Measurements from ENCODE around the gene CEACAM7.
"Not testable (repeated sequence)": the region's sequence is repeated elsewhere in the genome, so short reads cannot be mapped to it uniquely, and the experiment has no call there.

CEACAM7 gene

DNA sequence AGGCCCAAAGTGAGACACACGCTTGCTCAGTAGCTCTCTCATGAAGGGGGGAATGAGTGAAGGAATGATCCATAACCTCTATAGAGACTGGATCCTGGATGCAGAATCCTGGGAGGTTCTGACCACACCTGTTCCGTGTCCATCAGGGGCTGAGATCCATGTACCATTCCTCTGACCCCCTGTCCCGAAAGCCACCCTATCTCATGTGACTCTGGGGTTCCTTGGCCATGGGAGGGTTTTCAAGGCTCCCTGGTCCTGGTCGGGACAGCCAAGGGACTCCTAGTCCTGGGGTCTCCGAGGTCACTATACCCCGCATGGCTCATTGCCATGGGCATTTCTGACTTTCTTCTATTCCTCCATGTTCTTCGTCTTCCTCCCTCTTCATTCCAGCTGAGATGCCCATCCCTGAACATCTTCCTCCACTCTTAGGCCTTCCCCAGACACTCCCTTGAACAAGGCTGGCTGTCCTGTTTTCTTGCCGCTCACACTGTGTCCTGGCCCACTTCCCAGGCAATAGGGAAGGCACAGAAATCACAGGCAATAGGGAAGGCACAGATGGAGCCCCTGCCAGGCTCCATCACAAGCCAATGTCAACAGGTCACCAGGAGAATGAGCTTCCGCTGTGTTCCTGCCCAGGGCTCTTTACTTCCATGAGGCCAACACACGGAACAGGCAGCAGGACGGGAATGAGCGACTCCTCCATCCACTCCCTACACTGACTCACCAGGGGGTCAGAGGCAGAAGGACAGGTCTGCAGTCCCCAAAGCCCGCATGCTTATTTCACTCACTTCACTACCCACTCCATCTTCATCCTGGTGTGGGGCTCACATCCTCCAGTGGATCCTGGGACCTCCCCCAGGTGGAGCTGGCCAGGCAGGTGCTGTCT is 23.5 kb upstream of the CEACAM7 start:
- Histone ChIP-seq H3K23ac (ENCODE audit: low read depth, low read length, poor library complexity) (no peak overlapping the region), H2BK15ac (ENCODE audit: low read length) (no peak overlapping the region), H2BK5ac (ENCODE audit: low read length) (no peak overlapping the region), H3K27ac (replicated peaks; ENCODE audit: low read length) (no peak overlapping the region), H3K18ac (ENCODE audit: low read length) (no peak overlapping the region), H3K14ac (ENCODE audit: low read length) (no peak overlapping the region), H4K91ac (ENCODE audit: low read depth, low read length, poor library complexity) (no peak overlapping the region), H3K4ac (ENCODE audit: low read length) (no peak overlapping the region), H3K27me3 (ENCODE audit: control insufficient read depth in 3 of 3, insufficient read depth in 3 of 3, low read depth in 1 of 3, low read length in 3 of 3) (peaks cover 0 to 60% (median 0%) of the 10 kb centered on the region in 3 experiments), H2AFZ (ENCODE audit: low read length) (no peak overlapping the region), H3K36me3 (replicated peaks in 1 of 2; ENCODE audit: control insufficient read depth in 2 of 2, insufficient read depth in 2 of 2, low read length in 2 of 2) (no peaks in the 10 kb centered on the region), H4K8ac (ENCODE audit: low read depth, low read length) (no peak overlapping the region), H3K79me1 (ENCODE audit: low read depth, low read length) (no peaks in the 10 kb centered on the region), H3K4me3 (ENCODE audit: low read length in 2 of 2) (no peak overlapping the region), H2BK12ac (ENCODE audit: low read length) (no peak overlapping the region), H2AK5ac (ENCODE audit: low read depth, low read length) (no peak overlapping the region), H3K4me1 (ENCODE audit: control insufficient read depth in 2 of 2, insufficient read depth in 1 of 2, low read depth in 1 of 2, low read length in 2 of 2) (no peaks in the 10 kb centered on the region), H3K9me3 (replicated peaks in 1 of 2; ENCODE audit: control insufficient read depth in 2 of 2, insufficient read depth in 1 of 2, low read depth in 1 of 2, low read length in 2 of 2) (peaks cover 0 to 25% of the 10 kb centered on the region in 2 donors), H2BK120ac (ENCODE audit: low read depth, low read length) (no peak overlapping the region), H3K9ac (ENCODE audit: low read depth, low read length, poor library complexity) (no peak overlapping the region), H3K4me2 (ENCODE audit: insufficient read depth, low read length, poor library complexity, severe bottlenecking) (no peak overlapping the region)
- DNase-seq (ENCODE audit: low spot score), result no peak
- WGBS, 2 donors (ENCODE audit: extremely low coverage in 2 of 2, insufficient read length in 2 of 2, insufficient replicate concordance in 1 of 2), result no CpG with 5 or more reads among the region's 13 CpGs

DNA sequence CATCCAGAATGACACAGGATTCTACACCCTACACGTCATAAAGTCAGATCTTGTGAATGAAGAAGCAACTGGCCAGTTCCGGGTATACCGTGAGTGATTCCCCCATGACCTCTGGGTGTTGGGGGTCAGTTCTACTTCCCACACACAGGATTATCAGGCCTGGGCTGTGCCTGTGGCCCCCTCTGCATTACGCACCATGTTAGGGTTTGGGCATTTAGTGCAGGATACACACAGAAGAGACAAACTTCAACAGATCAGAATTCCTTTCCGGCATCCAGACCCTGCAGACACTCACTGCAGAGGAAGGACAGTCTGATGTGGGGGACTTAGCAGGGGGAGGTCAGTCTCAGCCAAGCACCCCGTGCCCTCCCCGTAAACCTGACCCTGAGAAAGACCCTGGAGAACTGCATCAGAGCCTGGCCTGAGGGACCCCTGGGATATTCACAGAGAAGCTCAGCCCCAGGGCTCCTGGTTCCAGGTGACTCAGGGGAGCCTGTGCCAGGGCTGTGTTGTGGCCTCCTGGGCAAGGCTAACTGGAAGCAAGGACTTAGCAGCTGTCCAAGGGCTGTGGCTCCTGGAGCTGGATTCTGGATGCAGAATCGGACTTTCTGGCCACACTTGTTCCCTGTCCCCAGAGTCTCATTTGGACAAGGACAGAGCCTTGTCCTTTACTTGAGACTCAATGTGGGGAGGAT is 22.0 kb upstream of the CEACAM7 start:
- H3K18ac ChIP-seq (ENCODE audit: low read length), result no peak overlapping the region
- H3K36me3 ChIP-seq (replicated peaks in 1 of 2; ENCODE audit: control insufficient read depth in 2 of 2, insufficient read depth in 2 of 2, low read length in 2 of 2), result no peaks in the 10 kb centered on the region
- no peak overlapping the region for H3K4me2 ChIP-seq (ENCODE audit: insufficient read depth, low read length, poor library complexity, severe bottlenecking)
- no peak overlapping the region for H2BK120ac ChIP-seq (ENCODE audit: low read depth, low read length)
- no peak overlapping the region for H3K14ac ChIP-seq (ENCODE audit: low read length)
- WGBS, 2 donors (ENCODE audit: extremely low coverage in 2 of 2, insufficient read length in 2 of 2, insufficient replicate concordance in 1 of 2), result no CpG with 5 or more reads among the region's 8 CpGs
- H2BK15ac ChIP-seq (ENCODE audit: low read length), result no peak overlapping the region
- H3K27ac ChIP-seq (replicated peaks; ENCODE audit: low read length), result no peak overlapping the region
- no peak overlapping the region for H3K4ac ChIP-seq (ENCODE audit: low read length)
- H3K4me1 ChIP-seq (ENCODE audit: control insufficient read depth in 2 of 2, insufficient read depth in 1 of 2, low read depth in 1 of 2, low read length in 2 of 2), result no peaks in the 10 kb centered on the region
- no peak overlapping the region for H2BK12ac ChIP-seq (ENCODE audit: low read length)
- H3K4me3 ChIP-seq (ENCODE audit: low read length in 2 of 2), result no peak overlapping the region
- no peak for DNase-seq (ENCODE audit: low spot score)
- H4K8ac ChIP-seq (ENCODE audit: low read depth, low read length), result no peak overlapping the region
- no peak overlapping the region for H3K23ac ChIP-seq (ENCODE audit: low read depth, low read length, poor library complexity)
- H2AK5ac ChIP-seq (ENCODE audit: low read depth, low read length), result no peak overlapping the region
- peaks cover 0 to 56% (median 0%) of the 10 kb centered on the region in 3 experiments for H3K27me3 ChIP-seq (ENCODE audit: control insufficient read depth in 3 of 3, insufficient read depth in 3 of 3, low read depth in 1 of 3, low read length in 3 of 3)
- no peak overlapping the region for H2BK5ac ChIP-seq (ENCODE audit: low read length)
- H3K79me1 ChIP-seq (ENCODE audit: low read depth, low read length), result no peaks in the 10 kb centered on the region
- H2AFZ ChIP-seq (ENCODE audit: low read length), result no peak overlapping the region
- H3K9me3 ChIP-seq (replicated peaks in 1 of 2; ENCODE audit: control insufficient read depth in 2 of 2, insufficient read depth in 1 of 2, low read depth in 1 of 2, low read length in 2 of 2), result peaks cover 0 to 19% of the 10 kb centered on the region in 2 donors
- no peak overlapping the region for H4K91ac ChIP-seq (ENCODE audit: low read depth, low read length, poor library complexity)
- no peak overlapping the region for H3K9ac ChIP-seq (ENCODE audit: low read depth, low read length, poor library complexity)

DNA sequence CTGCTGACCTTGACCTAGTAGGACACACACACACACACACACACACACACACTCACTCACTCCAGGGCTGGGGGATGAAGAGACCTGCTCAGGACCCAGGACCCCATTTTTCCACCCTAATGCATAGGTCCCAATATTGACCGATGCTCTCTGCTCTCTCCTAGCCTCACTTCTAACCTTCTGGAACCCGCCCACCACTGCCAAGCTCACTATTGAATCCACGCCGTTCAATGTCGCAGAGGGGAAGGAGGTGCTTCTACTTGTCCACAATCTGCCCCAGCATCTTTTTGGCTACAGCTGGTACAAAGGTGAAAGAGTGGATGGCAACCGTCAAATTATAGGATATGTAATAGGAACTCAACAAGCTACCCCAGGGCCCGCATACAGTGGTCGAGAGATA is 21.4 kb upstream of the CEACAM7 start:
- not testable (repeated sequence) for DNase-seq (ENCODE audit: low spot score); H4K8ac ChIP-seq (ENCODE audit: low read depth, low read length); H3K27ac ChIP-seq (replicated peaks; ENCODE audit: low read length); H2BK5ac ChIP-seq (ENCODE audit: low read length); H2AFZ ChIP-seq (ENCODE audit: low read length); H4K91ac ChIP-seq (ENCODE audit: low read depth, low read length, poor library complexity); H3K18ac ChIP-seq (ENCODE audit: low read length); H3K9ac ChIP-seq (ENCODE audit: low read depth, low read length, poor library complexity); H2BK12ac ChIP-seq (ENCODE audit: low read length); H2BK120ac ChIP-seq (ENCODE audit: low read depth, low read length); H3K36me3 ChIP-seq (replicated peaks in 1 of 2; ENCODE audit: control insufficient read depth in 2 of 2, insufficient read depth in 2 of 2, low read length in 2 of 2); H3K79me1 ChIP-seq (ENCODE audit: low read depth, low read length); H3K23ac ChIP-seq (ENCODE audit: low read depth, low read length, poor library complexity); H3K4me3 ChIP-seq (ENCODE audit: low read length in 2 of 2); H2BK15ac ChIP-seq (ENCODE audit: low read length); H2AK5ac ChIP-seq (ENCODE audit: low read depth, low read length); H3K4me1 ChIP-seq (ENCODE audit: control insufficient read depth in 2 of 2, insufficient read depth in 1 of 2, low read depth in 1 of 2, low read length in 2 of 2); H3K4ac ChIP-seq (ENCODE audit: low read length); H3K4me2 ChIP-seq (ENCODE audit: insufficient read depth, low read length, poor library complexity, severe bottlenecking); H3K14ac ChIP-seq (ENCODE audit: low read length)
- peaks cover 0 to 19% of the 10 kb centered on the region in 2 donors for H3K9me3 ChIP-seq (replicated peaks in 1 of 2; ENCODE audit: control insufficient read depth in 2 of 2, insufficient read depth in 1 of 2, low read depth in 1 of 2, low read length in 2 of 2)
- H3K27me3 ChIP-seq (ENCODE audit: control insufficient read depth in 3 of 3, insufficient read depth in 3 of 3, low read depth in 1 of 3, low read length in 3 of 3), result peaks cover 0 to 57% (median 0%) of the 10 kb centered on the region in 3 experiments
- WGBS, 2 donors (ENCODE audit: extremely low coverage in 2 of 2, insufficient read length in 2 of 2, insufficient replicate concordance in 1 of 2), result no CpG with 5 or more reads among the region's 8 CpGs

DNA sequence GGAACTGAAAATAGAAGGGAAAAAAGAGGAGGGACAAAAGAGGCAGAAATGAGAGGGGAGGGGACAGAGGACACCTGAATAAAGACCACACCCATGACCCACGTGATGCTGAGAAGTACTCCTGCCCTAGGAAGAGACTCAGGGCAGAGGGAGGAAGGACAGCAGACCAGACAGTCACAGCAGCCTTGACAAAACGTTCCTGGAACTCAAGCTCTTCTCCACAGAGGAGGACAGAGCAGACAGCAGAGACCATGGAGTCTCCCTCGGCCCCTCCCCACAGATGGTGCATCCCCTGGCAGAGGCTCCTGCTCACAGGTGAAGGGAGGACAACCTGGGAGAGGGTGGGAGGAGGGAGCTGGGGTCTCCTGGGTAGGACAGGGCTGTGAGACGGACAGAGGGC is 20.4 kb upstream of the CEACAM7 start, which contains the start of gene CEACAM5:
Gene CEACAM5, plus strand, starts transcription at position 146 of the 400 bp plus-strand sequence. Its CDS starts 106 bp downstream, at position 252.
- no peak within 1 kb of the TSS for H2BK5ac ChIP-seq (ENCODE audit: low read length)
- no peak within 1 kb of the TSS for H3K4me2 ChIP-seq (ENCODE audit: insufficient read depth, low read length, poor library complexity, severe bottlenecking)
- no peak within 1 kb of the TSS for H3K9ac ChIP-seq (ENCODE audit: low read depth, low read length, poor library complexity)
- peak within 1 kb of the TSS in 1 of 2 donors; percentile 3 for H3K4me3 ChIP-seq (ENCODE audit: low read length in 2 of 2)
- no peaks in the 10 kb centered on the region for H3K4me1 ChIP-seq (ENCODE audit: control insufficient read depth in 2 of 2, insufficient read depth in 1 of 2, low read depth in 1 of 2, low read length in 2 of 2)
- DNase-seq (ENCODE audit: low spot score), result no peak
- WGBS, 2 donors (ENCODE audit: extremely low coverage in 2 of 2, insufficient read length in 2 of 2, insufficient replicate concordance in 1 of 2), result no CpG with 5 or more reads among the region's 4 CpGs
- no peak within 1 kb of the TSS for H4K8ac ChIP-seq (ENCODE audit: low read depth, low read length)
- H3K27me3 ChIP-seq (ENCODE audit: control insufficient read depth in 3 of 3, insufficient read depth in 3 of 3, low read depth in 1 of 3, low read length in 3 of 3), result peaks cover 0 to 58% (median 0%) of the 10 kb centered on the region in 3 experiments
- no peak within 1 kb of the TSS for H2AFZ ChIP-seq (ENCODE audit: low read length)
- H4K91ac ChIP-seq (ENCODE audit: low read depth, low read length, poor library complexity), result no peak within 1 kb of the TSS
- H2AK5ac ChIP-seq (ENCODE audit: low read depth, low read length), result no peak within 1 kb of the TSS
- no peak within 1 kb of the TSS for H3K14ac ChIP-seq (ENCODE audit: low read length)
- no peak within 1 kb of the TSS for H3K27ac ChIP-seq (replicated peaks; ENCODE audit: low read length)
- no peak within 1 kb of the TSS for H2BK120ac ChIP-seq (ENCODE audit: low read depth, low read length)
- peaks cover 0 to 16% of the 10 kb centered on the region in 2 donors for H3K9me3 ChIP-seq (replicated peaks in 1 of 2; ENCODE audit: control insufficient read depth in 2 of 2, insufficient read depth in 1 of 2, low read depth in 1 of 2, low read length in 2 of 2)
- H3K23ac ChIP-seq (ENCODE audit: low read depth, low read length, poor library complexity), result no peak within 1 kb of the TSS
- H3K36me3 ChIP-seq (replicated peaks in 1 of 2; ENCODE audit: control insufficient read depth in 2 of 2, insufficient read depth in 2 of 2, low read length in 2 of 2), result no peaks in the 10 kb centered on the region
- H3K79me1 ChIP-seq (ENCODE audit: low read depth, low read length), result no peaks in the 10 kb centered on the region
- no peak within 1 kb of the TSS for H2BK15ac ChIP-seq (ENCODE audit: low read length)
- H3K4ac ChIP-seq (ENCODE audit: low read length), result no peak within 1 kb of the TSS
- H3K18ac ChIP-seq (ENCODE audit: low read length), result no peak within 1 kb of the TSS
- H2BK12ac ChIP-seq (ENCODE audit: low read length), result no peak within 1 kb of the TSS

All from neuronal stem cell (in vitro differentiated cells).